OCI-LY3 (cell line): ENCODE measurements around the gene TBPL1.

Experiments
- EZH2phosphoT487 ChIP-seq: fragments of 200-600 bp; shearing (Covaris generic); IDR thresholded peaks from 2 replicates; pipeline ENCODE4 v1.6.1; 2018; ENCODE audit warnings: antibody characterized with exemption, mixed run types, low read depth
- TF ChIP-seq, protein P1 (sequence below): fragments of 200-600, 300-600 bp; sonication (generic); IDR thresholded peaks from 2 replicates; pipeline ENCODE4 v1.5.1; 2014; ENCODE audit warnings: antibody characterized with exemption, low read length, low read depth

DNA sequence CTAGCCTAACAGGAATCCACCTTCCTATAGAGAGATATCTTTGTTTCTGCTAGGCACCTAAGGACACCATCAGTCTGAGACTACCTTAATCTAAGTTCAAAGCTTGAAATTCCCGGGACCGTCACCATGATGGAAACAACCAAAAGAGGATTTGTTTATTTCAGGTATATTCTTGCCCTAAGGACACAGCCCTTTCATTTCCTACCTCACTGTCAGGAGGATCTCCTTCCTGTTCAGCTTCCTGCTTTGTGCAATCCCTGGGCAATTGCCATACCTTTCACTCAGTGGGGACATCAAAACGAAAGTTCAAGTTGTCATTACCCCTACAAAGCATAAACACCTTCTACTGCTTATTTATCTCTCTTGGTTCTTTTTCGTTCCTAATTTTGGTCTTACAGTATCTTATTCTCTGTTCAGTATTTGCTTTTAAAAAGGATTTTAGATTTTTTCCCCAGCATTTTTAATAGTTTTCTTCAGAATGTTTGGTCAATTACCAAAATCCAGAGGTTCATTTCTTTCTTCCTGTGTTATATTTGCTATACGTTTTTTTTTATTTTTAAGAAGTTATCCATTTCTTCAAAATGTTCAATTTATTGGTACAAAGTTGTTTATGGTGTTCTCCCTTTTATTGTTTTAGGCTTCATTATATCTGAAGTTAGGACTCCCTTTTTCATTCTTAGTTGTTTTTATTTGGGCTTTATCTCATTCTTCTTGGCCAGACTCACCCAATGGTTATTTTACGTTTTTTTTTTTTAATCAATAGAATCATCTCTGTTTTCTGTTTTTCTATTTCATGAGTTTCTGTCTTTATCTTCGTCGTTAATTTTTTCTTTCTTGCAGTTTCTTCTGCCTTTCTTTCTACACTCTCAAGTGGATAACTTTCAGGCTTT lies 13.0 kb upstream of the TBPL1 start:
- TF ChIP-seq, protein P1, sequence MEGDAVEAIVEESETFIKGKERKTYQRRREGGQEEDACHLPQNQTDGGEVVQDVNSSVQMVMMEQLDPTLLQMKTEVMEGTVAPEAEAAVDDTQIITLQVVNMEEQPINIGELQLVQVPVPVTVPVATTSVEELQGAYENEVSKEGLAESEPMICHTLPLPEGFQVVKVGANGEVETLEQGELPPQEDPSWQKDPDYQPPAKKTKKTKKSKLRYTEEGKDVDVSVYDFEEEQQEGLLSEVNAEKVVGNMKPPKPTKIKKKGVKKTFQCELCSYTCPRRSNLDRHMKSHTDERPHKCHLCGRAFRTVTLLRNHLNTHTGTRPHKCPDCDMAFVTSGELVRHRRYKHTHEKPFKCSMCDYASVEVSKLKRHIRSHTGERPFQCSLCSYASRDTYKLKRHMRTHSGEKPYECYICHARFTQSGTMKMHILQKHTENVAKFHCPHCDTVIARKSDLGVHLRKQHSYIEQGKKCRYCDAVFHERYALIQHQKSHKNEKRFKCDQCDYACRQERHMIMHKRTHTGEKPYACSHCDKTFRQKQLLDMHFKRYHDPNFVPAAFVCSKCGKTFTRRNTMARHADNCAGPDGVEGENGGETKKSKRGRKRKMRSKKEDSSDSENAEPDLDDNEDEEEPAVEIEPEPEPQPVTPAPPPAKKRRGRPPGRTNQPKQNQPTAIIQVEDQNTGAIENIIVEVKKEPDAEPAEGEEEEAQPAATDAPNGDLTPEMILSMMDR = no peak
- no peak for TF ChIP-seq EZH2phosphoT487
